Gastroesophageal sphincter (tissue), 3 donors: Measurements from ENCODE around the gene DCLK2.

Experiments used
- CTCF ChIP-seq, 4 experiments: fragments of 200-600 bp in 2 of 4; fragments of 450-650 bp in 2 of 4; sonication (generic) in 1 of 4; IDR thresholded peaks; one replicate each; pipeline ENCODE4 v1.5.1; 2017 to 2019; ENCODE audit warnings: antibody characterized with exemption in 4 of 4, mild to moderate bottlenecking in 2 of 4, moderate library complexity in 2 of 4
- EP300 ChIP-seq: sonication (generic); formaldehyde crosslinking; IDR thresholded peaks from one replicate; pipeline ENCODE4 v1.6.1; 2017; ENCODE audit warnings: antibody characterized with exemption, mild to moderate bottlenecking
- POLR2AphosphoS5 ChIP-seq: sonication (generic); formaldehyde crosslinking; IDR thresholded peaks from one replicate; pipeline ENCODE4 v1.6.1; 2017; ENCODE audit warnings: antibody characterized with exemption

GRCh38 chr4:150056569-150056968 is 21.7 kb upstream of the DCLK2 start:
- TF ChIP-seq EP300 (no peak), CTCF (IDR thresholded peaks at IDR 0.05) (no peak), POLR2AphosphoS5 (no peak)
